Measurements from ENCODE around the gene CLSTN2.

DNA sequence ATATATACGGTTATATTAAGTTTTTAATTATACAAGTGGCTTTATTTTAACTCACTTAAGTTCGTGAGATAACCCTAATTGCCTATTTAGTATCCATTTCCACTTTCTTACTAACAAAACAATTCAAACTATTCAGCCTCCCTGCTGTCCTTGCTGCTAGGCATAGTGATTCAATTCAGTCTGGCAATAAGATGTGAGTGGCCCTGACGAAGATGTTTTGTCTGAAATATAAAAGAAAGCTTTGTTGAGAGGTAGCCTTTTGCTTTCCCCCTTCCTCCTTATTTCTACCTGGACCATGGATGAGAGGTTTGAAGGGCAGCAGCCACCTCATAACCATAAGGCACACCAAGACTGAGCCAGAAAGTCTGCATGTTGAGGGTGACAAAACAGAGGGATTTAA is 653.6 kb downstream of the CLSTN2 start:
- TF ChIP-seq, protein P1, sequence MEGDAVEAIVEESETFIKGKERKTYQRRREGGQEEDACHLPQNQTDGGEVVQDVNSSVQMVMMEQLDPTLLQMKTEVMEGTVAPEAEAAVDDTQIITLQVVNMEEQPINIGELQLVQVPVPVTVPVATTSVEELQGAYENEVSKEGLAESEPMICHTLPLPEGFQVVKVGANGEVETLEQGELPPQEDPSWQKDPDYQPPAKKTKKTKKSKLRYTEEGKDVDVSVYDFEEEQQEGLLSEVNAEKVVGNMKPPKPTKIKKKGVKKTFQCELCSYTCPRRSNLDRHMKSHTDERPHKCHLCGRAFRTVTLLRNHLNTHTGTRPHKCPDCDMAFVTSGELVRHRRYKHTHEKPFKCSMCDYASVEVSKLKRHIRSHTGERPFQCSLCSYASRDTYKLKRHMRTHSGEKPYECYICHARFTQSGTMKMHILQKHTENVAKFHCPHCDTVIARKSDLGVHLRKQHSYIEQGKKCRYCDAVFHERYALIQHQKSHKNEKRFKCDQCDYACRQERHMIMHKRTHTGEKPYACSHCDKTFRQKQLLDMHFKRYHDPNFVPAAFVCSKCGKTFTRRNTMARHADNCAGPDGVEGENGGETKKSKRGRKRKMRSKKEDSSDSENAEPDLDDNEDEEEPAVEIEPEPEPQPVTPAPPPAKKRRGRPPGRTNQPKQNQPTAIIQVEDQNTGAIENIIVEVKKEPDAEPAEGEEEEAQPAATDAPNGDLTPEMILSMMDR (IDR thresholded peaks at IDR 0.05): no peak
- TF ChIP-seq POLR2AphosphoS5 (IDR thresholded peaks at IDR 0.05; ENCODE audit: insufficient read depth in 1 of 2, low read depth in 1 of 2): no peak

Data from vagina (tissue), 2 donors.